LoVo (cell line): Measurements from ENCODE around the gene MTCP1.

Experiments used
- DNase-seq: peaks from one replicate; pipeline ENCODE4 v3.0.0-alpha.2; 2016; ENCODE audit warnings: low spot score

MTCP1 gene, protein sequence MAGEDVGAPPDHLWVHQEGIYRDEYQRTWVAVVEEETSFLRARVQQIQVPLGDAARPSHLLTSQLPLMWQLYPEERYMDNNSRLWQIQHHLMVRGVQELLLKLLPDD

DNA sequence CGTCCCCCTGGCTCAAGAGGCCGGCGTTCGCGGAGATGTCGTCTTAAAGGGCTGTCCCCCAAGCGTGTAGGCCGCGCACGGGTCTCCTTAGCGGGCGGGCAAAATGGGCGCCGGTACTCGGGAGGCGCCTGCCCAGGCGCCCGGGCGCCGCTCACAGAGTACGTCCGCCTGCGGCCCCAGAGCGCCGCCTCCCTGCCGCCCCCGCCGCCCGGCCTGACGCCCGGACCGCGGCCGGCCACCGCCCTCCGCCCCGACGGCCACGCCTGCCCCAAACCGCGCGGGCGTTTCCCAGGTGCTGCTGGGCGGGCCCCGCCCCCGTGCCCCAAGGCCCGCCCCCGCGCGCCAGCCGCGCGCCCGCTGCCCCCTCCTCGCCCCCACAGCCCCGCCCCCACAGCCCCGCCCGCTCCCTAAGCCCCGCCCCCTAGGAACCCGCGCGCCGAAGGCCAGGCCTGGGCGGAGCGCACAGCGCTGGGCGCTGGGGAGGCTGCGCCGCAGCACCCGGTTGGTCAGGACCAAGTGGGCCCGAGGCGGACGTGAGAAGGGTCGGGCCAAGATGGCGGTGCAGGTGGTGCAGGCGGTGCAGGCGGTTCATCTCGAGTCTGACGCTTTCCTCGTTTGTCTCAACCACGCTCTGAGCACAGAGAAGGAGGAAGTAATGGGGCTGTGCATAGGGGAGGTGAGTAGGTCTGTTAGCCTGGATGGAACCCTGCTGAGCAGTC lies at the start of gene MTCP1, which contains the start of the genes BRCC3 and CMC4:
Gene MTCP1 (minus strand): TSS at position 162 of the 719 bp plus-strand sequence. CDS start 5,126 bp downstream, outside the sequence.
Gene BRCC3 (plus strand): TSS at position 534 of the 719 bp plus-strand sequence. CDS start 20 bp downstream, at position 554.
Gene CMC4 (minus strand): TSS at position 162 of the 719 bp plus-strand sequence. CDS start 7,113 bp downstream, outside the sequence.
- DNase-seq = peak; percentile 82

DNA sequence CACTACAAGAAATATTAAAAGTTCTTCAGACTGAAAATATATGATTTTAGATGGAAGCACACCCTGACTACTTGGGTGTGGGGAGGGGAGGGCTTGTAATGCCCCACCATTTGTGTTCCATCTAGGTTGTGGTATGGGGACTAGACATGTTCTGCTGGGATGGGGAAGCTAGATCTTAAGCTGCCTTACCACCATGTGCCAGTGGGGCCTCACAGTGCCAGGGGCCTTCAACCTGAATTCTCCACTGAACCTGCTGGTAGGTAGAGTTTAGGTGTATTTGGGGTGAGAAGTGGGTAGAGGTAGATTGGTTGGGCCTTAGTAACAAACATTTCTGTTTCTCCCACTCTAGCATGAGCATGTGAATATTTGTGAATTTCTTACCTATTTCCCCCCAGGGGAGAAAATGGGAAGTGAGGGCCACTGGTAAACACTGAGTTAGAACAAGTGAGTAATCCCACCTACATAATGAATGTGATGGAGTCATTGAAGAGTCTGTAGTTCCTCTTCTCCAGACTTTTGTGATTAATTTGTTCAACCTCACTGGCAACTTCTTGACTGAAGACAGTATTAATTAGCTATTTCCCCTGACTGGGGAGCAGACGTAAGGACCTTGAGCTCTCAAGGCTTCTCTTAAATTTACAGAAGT lies 44.4 kb upstream of the MTCP1 start:
- no peak for DNase-seq

DNA sequence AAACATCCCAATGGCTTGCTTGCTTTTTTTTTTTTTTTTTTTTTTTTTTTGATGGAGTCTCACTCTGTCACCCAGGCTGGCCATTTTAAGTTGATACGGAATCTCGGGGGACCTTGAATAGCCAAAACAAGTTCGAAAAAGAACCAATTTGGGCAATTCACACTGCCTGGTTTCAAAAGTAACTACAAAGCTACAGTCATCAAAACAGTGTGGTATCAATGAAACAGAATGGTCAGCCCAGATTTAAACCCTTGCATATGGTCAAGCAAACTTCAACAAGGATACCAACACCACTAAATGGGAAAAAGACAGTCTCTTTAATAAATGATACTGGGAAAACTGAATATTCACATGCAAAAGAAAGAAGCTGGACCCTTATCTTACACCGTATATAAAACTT lies 42.2 kb upstream of the MTCP1 start:
- no peak for DNase-seq

DNA sequence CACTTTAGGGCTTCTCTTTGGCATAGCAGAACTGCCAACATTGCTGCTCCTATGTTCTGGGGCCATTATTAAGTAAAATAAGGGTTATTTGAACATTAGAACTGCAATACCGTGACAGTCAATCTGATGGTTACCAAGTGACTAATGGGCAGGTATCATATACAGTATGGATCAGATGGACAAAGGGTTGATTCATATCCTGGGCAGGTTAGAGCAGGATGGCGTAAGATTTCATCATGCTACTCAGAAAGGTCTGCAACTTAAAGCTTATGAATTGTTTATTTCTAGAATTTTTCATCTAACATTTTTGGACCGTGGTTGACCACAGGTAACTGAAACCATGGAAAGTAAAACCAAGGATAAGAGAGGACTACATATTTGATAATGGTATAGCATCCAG lies 41.2 kb upstream of the MTCP1 start:
- no peak for DNase-seq

DNA sequence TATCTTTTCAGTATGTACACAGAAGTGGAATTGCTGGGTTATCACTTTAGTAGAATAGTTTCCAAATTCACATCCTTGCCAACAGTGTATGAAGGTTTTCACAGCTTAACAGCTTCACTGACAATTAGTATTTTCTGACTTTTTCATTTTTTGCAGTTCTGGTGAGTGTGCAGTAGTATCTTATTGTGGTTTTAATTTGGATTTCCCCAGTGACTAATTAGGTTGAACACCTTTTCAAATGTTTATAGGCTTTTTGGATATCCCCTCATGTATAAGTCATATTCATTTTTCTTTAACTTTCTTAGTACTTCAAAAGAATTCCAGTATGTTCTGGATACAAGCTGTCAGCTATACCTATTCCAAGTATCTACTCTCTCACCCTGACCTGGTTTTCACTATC lies 37.5 kb upstream of the MTCP1 start:
- no peak for DNase-seq

DNA sequence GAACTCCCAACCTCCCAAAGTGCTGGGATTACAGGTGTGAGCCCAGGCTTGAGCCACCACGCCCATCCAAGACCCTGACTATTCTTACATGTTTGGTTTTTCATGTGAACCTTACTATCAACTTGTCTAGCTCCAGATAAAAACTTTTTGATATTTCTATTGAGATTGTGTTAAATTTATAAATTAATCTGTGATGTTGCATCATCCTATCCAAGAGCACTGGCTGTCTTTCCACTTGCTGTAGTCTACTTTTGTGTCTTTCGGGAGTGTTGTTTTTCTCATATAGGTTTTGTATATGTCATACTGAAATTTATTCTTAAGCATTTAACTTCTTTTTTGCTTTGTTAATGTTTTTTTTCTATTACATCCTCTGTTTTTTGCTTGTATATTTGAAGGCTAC lies 35.0 kb upstream of the MTCP1 start:
- DNase-seq = no peak

DNA sequence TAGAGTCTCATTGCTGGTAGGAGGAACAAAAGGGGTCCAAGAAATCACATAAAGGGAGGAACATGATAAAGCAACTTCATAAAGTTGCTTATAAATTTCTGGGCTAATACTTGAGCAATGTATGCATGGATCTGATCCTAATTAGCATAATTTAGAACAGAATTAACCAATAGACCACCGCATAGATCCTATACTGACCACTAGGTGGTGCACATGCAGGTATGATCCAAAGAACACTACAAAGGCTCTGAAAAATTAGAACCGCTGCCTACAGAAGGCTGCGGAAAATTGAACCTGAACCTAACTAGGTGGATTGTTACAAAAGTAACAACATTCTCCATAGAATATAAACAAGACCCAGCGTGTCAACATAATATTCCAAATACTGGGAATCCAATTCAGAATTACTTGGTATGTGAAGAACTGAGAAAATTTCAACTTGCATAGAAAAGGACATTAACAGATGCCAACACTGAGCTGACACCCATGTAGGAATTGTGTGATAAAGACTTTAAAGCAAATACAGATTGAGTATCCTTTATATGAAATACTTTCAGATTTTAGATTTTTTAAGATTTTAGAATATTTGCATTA lies 23.6 kb upstream of the MTCP1 start:
- DNase-seq = peak; percentile 14

DNA sequence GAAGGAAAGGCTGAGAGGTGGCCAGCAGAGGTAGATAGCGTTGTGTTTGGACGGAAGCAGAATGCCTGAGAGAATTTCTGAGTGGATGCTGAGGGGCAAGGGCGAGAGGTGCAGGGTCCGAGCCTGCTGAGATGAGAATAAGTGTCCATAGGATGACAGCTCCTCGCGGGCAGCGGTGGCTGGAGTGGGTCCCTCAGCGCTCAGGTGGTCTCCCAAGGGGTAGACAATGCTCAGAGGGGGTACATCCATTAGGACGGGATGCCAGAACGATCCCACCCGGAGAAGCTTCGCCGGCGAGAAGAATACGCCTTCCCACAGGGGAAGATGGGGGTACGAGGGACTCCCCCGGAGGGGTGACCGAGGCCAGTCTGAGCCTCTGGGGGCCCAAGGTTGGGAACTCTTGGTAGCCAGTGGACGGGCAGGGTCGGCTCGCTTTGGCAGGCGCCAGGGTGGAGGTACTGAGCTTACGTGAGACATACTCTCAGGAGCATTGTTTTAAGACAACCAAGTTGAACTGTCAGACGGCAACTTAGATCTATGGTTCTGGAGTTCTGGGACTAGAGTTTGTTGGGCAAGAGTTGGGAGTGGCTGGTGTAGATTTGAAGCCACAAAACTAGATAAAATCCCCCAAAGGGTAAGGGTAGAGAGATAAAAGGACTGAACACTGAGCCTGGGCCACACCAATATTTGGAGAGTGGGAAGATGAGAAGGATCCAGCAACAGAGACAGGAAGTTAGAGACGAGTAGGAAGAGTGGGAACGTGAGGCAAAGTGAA lies 16.2 kb upstream of the MTCP1 start:
- no peak for DNase-seq

DNA sequence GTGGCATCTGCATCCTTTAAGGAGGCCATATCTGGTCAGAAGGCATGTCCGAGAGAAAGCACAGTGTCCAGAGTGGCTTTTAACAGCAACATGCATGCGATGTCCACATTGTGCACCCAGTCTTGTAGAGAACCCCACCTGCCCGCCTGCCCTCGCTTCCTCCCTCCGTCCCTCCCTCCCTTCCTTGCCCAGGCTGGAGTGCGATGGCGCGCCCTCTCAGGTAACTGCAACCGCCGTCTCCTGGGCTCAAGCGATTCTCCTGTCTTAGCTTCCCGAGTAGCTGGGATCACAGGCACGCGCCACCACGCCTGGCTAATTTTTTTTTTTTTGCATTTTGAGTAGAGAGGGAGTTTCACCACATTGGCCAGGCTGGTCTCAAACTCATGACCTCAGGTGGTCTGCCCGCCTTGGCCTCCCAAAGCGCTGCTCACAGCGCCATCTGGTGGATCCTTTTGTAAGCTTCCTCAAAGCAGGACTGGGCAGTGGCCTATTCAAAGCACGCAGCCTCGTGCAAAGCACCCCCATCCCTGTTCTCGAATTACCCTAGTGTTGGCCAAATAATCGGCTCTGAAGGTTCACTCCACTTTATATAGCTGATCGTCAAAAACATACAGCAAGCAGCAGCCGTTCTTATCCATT lies 15.4 kb upstream of the MTCP1 start:
- DNase-seq = peak; percentile 1

DNA sequence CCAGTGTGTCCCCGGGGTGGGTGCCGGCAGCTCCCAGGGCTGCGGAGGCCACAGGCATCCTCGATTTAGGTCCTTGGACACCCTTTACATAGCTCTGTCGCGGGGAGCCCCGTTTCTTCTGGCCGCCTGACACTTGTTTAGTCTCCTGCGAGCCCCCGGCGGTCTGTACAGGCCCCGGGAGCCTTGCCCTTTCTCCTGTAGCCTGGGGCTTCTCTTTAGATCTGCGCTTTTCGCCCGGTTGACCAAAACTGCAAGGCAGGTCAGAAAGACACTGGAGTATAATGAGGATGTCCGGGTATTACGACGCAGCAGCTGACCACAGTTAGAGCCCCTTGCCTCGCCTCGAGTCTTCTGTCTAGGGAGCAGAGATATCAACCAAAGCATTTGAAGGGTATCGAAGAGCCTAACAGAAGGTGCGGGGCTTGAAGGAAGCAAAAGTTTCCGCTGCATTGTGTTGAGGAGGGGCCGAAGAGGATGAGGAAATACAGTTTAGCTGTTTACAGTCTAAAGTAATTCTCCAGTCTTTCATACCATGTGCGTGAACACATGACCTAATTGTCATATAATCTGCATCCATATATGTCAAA lies 851 bp upstream of the MTCP1 start:
- DNase-seq = no peak

DNA sequence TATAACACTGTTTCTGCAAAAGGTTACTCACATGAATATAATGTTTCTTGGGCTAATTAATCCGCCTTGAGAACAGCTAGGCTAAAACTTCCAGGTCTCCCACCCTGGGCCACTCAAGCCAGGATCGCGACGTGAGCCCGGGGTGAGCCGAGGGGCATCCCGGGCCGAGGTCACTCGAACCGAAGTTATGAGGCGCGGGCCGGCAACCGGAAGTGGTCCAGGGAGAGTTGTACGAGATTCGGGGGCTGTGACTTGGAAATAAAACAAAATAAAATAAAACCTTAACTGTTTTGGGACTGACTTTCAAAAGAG lies 317 bp downstream of the MTCP1 start:
- peak; percentile 1 for DNase-seq

DNA sequence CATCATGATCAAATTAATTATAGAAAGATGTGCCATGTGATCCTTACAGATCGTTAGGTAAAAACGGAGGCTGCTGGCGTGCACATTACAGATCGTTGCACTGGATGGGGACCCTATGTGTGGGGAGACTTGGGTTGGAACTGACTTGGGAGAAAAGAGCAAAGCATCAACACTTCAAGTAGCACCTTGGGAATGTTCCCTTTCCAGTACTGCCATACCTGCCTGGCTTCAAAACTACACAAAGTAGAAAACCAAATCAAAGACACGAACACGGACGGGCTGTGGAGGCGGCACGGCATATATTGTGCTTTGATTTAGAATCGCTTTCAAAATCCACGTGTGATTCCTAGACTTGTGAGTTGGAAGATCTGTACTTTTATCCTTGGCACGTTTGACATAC lies 898 bp downstream of the MTCP1 start:
- DNase-seq = no peak

DNA sequence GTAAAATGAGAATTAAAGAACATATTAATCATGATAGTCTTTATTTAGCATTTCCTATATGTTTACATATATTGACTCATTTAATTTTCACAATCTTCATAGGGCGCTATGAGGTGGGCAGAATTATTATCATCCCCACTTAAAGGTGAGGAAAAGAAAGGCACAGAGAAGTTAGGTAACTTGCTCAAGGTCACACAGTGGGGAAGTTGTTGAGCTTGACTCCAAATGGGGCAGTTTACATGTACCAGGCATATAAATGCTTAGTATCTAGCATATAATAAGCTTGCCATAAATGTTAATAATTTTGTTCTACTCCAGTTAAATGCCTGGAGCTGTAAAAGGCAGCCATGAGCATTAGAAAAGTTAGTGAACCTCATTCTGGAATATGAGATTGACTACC lies 1.5 kb downstream of the MTCP1 start:
- DNase-seq = no peak

DNA sequence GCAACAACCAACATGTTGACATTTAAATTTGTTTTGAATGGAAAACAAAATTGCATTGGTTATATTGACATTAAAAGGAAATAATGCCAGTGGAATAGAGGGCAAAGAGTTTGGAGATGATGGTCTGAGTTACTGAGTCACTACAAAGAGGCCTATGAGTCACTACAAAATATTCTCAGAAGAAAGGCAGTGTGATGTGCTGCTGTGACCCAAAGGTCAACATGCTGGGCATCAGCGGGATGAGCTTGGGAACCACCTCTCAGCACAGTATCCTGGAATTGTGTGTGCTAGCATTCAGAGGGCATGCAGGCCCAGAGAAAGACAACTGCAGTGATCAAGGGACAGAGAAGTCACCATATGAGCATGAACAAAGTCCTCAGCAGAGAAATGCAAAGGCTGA lies 2.8 kb downstream of the MTCP1 start:
- peak; percentile 23 for DNase-seq

DNA sequence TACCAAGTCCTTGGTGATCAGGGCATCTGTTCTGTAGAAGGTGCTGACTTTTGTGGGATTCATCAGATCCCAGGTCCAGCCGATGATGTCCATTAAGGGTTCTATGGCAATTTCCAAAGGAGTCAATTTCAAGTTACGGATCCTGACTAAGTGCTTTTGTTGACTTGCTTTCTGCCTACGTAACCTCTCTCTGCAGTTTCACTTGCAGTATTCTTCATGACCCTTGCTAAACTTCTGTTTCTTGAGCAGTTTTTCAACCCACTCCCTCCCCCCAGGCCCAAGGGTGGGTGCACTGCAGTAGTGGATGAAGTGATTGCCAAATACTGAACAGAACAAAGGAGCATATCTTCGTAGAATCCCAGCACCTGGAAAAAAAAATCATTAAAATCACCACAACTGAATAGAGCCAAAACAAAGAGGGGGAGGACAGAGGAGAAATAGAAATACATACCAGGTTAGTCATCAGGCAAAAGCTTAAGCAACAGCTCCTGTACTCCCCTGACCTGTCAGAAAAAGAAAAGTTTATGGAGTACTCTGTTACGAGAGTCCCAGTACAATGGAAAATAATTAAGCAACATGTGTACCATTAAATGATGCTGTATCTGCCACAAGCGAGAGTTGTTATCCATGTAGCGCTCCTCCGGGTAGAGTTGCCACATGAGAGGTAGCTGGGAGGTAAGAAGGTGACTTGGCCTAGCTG lies 5.8 kb downstream of the MTCP1 start:
- no peak for DNase-seq

DNA sequence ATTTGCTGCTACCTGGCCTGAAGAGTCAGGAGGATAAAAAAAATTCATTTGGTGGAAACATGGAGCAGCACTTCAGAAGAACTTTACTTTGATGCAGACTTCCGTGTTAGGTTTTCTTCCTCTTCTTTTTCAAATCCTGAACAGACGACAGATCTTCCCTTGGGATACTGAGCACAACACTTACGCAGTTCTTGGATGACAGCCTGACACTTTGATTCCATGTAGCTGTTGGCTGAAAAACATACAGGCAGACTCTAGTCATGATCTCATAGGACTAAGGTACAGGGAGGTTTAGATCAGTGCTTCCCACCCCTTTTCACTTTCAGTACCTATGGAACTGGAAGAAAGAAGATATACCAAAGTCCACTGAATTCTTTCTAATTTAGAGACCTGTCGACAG lies 9.2 kb downstream of the MTCP1 start:
- DNase-seq = no peak

DNA sequence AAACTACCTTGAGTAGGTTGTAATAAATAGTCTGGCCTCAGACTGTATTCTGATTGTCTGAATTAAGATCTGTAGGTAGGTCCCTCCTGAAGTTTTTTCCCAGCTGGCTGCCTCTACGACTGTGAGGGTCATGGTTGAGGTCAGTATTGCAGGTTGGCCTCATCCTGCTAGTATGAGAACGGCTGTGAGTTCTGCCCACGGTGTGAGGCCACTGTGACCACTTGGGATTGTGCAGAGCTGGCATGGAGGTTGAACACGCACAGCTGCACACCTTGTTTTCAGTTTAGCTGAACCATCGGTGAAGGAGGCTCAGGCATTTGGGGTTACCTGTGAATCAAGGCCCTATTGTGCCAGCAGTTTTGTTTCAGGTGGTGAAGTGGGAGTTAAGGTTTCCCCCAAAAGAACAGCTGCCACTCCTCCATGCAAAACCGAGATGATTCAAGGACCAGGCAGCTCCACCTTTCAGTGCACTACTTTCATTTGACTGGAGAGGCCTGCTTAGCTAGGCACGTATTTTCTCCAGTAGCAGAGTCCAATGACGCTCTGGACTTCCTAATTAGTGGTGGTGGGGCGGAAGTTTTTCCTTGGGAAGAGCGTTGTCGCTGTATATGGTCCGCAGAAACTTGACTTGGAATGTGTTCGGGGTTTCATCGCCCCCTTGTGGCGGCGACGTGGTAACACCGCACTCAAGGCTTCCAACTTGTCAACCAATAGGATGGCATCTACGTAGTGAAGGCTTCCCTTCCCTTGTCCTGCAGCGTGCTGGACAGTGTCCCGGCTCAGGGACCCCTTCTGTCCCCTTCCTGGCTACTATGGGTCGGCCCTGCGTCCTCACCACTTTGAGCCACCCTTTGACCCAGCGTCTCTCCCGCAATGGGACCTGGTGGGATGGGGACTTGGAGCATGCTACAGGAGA lies 13.8 kb downstream of the MTCP1 start:
- DNase-seq = peak; percentile 48

DNA sequence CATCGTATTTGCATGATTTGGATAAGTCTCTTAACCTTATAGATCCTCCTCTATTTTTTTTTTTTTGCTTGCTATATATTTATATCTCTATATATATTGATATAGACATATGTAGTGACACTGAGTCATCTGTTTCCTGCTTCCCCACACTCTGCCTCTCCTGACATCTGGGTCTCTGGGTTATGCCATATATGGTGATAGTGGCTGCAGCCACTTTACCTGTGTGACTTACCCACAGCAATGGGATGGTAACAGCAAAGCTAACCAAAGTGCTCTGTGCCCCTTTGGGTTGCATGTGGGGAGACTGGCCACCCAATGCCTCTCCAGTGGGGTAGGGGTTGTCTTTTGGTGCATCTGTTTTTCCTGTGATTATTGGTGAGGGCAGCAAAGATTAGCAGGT lies 14.5 kb downstream of the MTCP1 start:
- DNase-seq = no peak

DNA sequence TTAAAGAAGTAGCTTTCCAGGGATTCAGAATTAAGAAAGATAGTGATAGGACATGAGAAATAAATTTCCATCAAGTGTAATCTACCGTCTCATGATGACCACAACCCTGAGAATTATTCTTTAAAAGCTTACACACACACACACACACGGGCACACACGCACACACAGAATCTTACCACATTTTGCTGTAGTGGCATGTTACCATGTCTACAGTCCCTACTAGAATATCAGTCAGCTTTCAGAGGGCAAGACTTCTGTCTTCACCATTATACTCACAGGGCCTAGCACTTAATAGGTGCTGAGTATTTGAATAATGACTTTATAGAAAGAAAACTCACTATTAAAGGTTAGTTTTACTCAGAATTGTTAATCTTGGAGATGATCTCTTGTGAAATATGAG lies 15.4 kb downstream of the MTCP1 start:
- DNase-seq = no peak

DNA sequence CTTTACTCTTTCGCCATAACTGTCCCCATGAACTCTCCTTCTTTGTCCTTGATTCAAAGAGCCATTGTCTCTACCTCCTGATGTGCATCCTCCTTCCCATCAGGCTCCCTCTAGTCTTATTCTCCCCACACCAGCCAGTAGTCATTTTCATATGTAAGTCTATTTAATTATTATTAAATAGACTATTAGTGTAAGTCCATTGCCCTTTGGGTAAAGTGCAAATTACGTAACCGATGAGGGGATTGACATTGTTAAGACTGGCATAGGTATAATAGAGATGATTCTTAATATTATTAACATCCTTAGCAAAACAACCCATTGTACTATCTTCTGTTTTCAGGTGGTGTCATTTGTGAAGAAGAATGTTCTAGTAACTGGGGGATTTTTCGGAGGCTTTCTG lies 16.7 kb downstream of the MTCP1 start:
- DNase-seq = no peak
